Measurements from ENCODE around the gene PDE4D. TPM values are rescaled to one million over a fixed set of nuclear protein-coding genes. Genes with fewer than 3 reads are reported as not detected.

The PDE4D gene
- total and polyA plus RNA-seq, 2 of the 4 experiments (the other 2 are of a cell fraction), result 1.4 to 7.9 TPM

DNA sequence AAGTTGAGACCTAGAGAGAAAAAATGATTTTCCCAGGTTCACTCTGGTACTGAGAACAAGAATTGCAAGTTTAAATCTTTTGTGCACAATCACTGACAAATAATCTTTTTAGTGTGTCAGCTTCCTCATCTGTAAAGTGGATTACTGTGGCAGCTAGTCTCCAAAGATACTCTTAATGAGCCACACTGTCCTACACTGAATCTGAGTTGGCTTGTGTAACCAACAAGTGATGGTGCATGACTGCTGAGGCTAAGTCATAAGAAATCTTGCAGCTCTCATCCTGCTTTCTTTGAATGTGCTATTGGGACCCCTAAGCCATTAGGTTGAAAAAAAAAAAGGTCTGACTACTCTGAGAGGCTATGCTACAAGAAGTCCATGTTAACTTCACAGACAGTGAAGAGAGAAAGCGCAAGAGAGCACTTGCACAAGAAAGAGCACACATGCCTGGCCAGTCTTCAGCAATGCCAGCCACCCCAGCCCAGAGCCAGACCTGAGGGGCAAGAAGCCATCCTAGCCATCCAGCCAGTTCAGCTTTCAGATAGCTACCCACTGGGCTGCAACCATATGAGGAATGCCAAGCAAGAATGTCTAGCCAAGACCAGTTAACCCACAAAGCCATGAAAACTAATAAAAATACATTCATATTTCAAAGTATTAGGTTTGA, 891.2 kb downstream of the PDE4D start:
- Histone ChIP-seq H2AFZ (replicated peaks; ENCODE audit: low read length, poor library complexity) (no peak overlapping the region), H3K9me3 (ENCODE audit: control insufficient read depth, insufficient read depth, low read length) (no peaks in the 10 kb centered on the region), H2BK120ac (ENCODE audit: low read depth, low read length) (no peak overlapping the region), H3K9me1 (ENCODE audit: insufficient read depth, low read length) (peaks cover 5% of the 10 kb centered on the region; the same call in 1 of the 2 replicates), H3K36me3 (ENCODE audit: control insufficient read depth, insufficient read depth, low read length) (peaks cover 2% of the 10 kb centered on the region), H3K9ac (ENCODE audit: low read depth, low read length) (no peak overlapping the region), H2AK5ac (ENCODE audit: low read depth, low read length) (no peak overlapping the region), H3K27me3 (ENCODE audit: control insufficient read depth, insufficient read depth, low read length) (no peaks in the 10 kb centered on the region), H2BK5ac (ENCODE audit: low read depth, low read length, poor library complexity, severe bottlenecking) (no peak overlapping the region), H4K5ac (ENCODE audit: low read depth, low read length) (no peak overlapping the region), H3K79me1 (ENCODE audit: low read depth in 1 of 2, low read length in 2 of 2) (peaks cover 30 to 36% of the 10 kb centered on the region in 2 experiments), H3K18ac (ENCODE audit: low read depth, low read length) (no peak overlapping the region), H2AK9ac (replicated peaks; ENCODE audit: low read depth, low read length, poor library complexity) (no peak overlapping the region), H3K23ac (ENCODE audit: low read depth, low read length) (no peak overlapping the region), H3K27ac (ENCODE audit: insufficient read depth, low read length) (no peak overlapping the region), H4K8ac (ENCODE audit: low read depth in 2 of 2, low read length in 2 of 2) (no peak overlapping the region), H3K56ac (ENCODE audit: extremely low read depth, insufficient read depth, low read length) (no peak overlapping the region), H4K20me1 (ENCODE audit: insufficient read depth, low read length) (peaks cover 26% of the 10 kb centered on the region), H3K14ac (replicated peaks; ENCODE audit: low read depth, low read length) (no peak overlapping the region), H2BK15ac (ENCODE audit: low read depth, low read length) (no peak overlapping the region), H2BK20ac (ENCODE audit: low read depth, low read length) (no peak overlapping the region), H3K4me3 (ENCODE audit: insufficient read depth, low read depth, low read length) (no peak overlapping the region), H3K4ac (ENCODE audit: low read depth, low read length) (no peak overlapping the region), H3K4me2 (ENCODE audit: low read depth, low read length) (no peak overlapping the region), H4K91ac (ENCODE audit: insufficient read depth, low read depth, low read length) (no peak overlapping the region), H3K4me1 (ENCODE audit: control insufficient read depth, insufficient read depth, low read length) (peaks cover 8% of the 10 kb centered on the region; the same call in 1 of the 2 replicates)
- CTCF ChIA-PET, result interaction anchor here (0.6 to 1.4 kb wide), 2 partner anchors 17 to 116 kb away, joined by 3 read pairs; no protein-coding TSS in a partner anchor
- WGBS, 2 experiments (ENCODE audit: extremely low coverage in 2 of 2, insufficient read length in 1 of 2), result 100% methylated on average over 1 of the region's 1 CpG; no CpG with 5 or more reads in 1 of the 2 experiments
- no peak for ATAC-seq (ENCODE audit: low read depth)
- dilution Hi-C loops (cut with HindIII; ENCODE audit: low sequenced_read_pairs, unreplicated experiment) (no loop called here), intact Hi-C loops (cut with micrococcal nuclease) (no loop called here), in situ Hi-C loops (cut with MboI; ENCODE audit: low sequenced_read_pairs) (loop anchor here (10.0 kb wide), 1 partner anchor 107 kb away; no protein-coding TSS in a partner anchor)
- TF ChIP-seq NFE2L2 (IDR thresholded peaks at IDR 0.05; ENCODE audit: low read depth, low read length), result no peak
- no peak for DNase-seq
- POLR2A ChIA-PET (ENCODE audit: unreplicated experiment), result no interaction called here
- no TSS peak for BruUV-seq (replicated peaks)

Measured in IMR-90 (cell line).